Raji (cell line): ENCODE data around the gene SCNN1G.

Experiments used
- POLR2A ChIP-seq: IDR thresholded peaks from 2 replicates; pipeline ENCODE4 v1.6.1; 2011; ENCODE audit warnings: low read depth, low read length, control low read depth; ENCODE audit not compliant: insufficient read depth

The SCNN1G gene

GRCh38 chr16:23148513-23149266 lies 33.9 kb upstream of the SCNN1G start:
- no peak for TF ChIP-seq POLR2A

- peak; percentile 62 for TF ChIP-seq POLR2A
Observed at GRCh38 chr16:23149267-23149992, 33.1 kb upstream of the SCNN1G start, which contains the start of gene USP31. Gene USP31 (minus strand): TSS chr16:23149452. CDS start chr16:23149270, 182 bp downstream.

- TF ChIP-seq POLR2A: no peak
Observed at GRCh38 chr16:23149993-23150364, 32.6 kb upstream of the SCNN1G start.

- TF ChIP-seq POLR2A: no peak
Observed at GRCh38 chr16:23152386-23153178, 30.0 kb upstream of the SCNN1G start.

- no peak for TF ChIP-seq POLR2A
Observed at GRCh38 chr16:23155445-23156049, 27.0 kb upstream of the SCNN1G start.

- no peak for TF ChIP-seq POLR2A
Observed at GRCh38 chr16:23156110-23156509, 26.4 kb upstream of the SCNN1G start.

- no peak for TF ChIP-seq POLR2A
Observed at GRCh38 chr16:23156946-23157460, 25.5 kb upstream of the SCNN1G start.

- TF ChIP-seq POLR2A: no peak
Observed at GRCh38 chr16:23158114-23158513, 24.4 kb upstream of the SCNN1G start.

GRCh38 chr16:23160082-23160481 lies 22.5 kb upstream of the SCNN1G start:
- no peak for TF ChIP-seq POLR2A

GRCh38 chr16:23160574-23160973 lies 22.0 kb upstream of the SCNN1G start:
- no peak for TF ChIP-seq POLR2A

- no peak for TF ChIP-seq POLR2A
Observed at GRCh38 chr16:23163921-23164320, 18.6 kb upstream of the SCNN1G start.

GRCh38 chr16:23164736-23165135 lies 17.8 kb upstream of the SCNN1G start:
- no peak for TF ChIP-seq POLR2A

GRCh38 chr16:23172583-23172982 lies 10.0 kb upstream of the SCNN1G start:
- TF ChIP-seq POLR2A: no peak

GRCh38 chr16:23172994-23173393 lies 9.6 kb upstream of the SCNN1G start:
- TF ChIP-seq POLR2A: no peak

GRCh38 chr16:23174622-23175021 lies 7.9 kb upstream of the SCNN1G start:
- no peak for TF ChIP-seq POLR2A
